GM18951 (cell line): ENCODE results near the gene SLC35D3.
"Not testable (repeated sequence)": the region's sequence is repeated elsewhere in the genome, so short reads cannot be mapped to it uniquely, and the experiment has no call there.

Source experiments
- POLR2A ChIP-seq: IDR thresholded peaks from 4 replicates; pipeline ENCODE4 v1.6.1; 2011; ENCODE audit warnings: mild to moderate bottlenecking; ENCODE audit not compliant: insufficient read length, insufficient read depth; ENCODE audit errors: extremely low read depth
- in situ Hi-C: fragments of 300-500 bp; cut with MboI; formaldehyde crosslinking; loops from one replicate; pipeline ENCODE4 v1.12.0; 2022; ENCODE audit warnings: low sequenced_read_pairs, mixed read lengths, inconsistent platforms; ENCODE audit not compliant: unreplicated experiment

The SLC35D3 gene

DNA sequence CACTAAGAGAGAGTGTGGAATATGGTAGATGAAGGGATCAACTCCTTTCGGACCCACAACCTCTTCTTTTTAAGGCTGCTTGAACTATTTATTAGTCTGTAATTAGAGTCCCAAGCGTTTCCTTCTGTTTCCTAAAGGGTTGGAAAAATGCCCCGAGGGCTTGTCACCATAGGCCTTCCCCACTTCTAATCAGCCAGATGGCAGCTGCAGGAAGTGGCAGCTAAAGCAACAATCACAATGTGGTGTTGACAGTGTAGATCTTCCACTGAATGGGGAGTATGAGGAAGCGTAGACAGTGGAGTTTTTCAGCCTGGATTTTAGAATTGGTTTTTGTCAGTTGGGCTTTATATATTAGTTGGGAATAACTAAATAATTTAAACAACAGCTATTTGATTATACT is 40.6 kb downstream of the SLC35D3 start:
- in situ Hi-C loops = no loop called here
- no peak for TF ChIP-seq POLR2A

DNA sequence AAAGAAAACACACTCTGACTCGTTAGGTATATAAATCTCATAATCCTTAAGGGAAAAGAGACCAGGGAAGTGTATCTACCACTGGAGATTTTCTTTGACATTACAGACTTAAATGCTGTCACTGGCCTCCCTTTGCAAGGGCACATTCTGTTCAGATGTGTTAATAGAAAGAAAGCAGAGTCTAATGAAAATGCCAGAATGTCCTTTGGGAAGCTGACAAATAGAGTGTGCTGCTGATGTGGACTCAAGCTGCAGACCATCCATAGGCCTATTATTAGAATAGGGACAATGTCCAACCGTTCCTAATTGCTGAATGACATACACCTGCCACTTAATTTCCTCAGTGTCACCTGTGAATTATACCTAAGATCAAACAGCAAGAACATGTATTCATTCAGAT is 41.2 kb downstream of the SLC35D3 start:
- in situ Hi-C loops = no loop called here
- no peak for TF ChIP-seq POLR2A

DNA sequence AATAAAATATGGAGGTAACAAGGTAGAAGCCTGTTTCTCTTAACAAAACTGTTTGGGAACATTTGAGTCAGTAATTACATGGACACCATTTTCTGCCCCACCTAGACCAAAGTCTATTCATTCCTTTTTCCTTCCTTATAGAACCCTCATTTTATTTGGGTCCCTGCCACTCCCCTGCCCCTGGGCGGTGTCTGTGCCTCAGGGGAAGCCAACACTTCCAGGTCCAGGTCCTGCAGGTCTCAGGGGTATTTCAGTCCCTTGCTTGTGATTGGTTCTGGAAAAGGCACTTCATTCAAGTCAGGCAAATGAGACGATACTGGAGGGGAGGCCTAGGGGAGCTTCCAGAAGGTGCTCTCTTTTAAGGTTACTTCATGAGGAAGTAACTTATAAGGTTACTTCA is 42.3 kb downstream of the SLC35D3 start:
- in situ Hi-C loops = no loop called here
- no peak for TF ChIP-seq POLR2A

DNA sequence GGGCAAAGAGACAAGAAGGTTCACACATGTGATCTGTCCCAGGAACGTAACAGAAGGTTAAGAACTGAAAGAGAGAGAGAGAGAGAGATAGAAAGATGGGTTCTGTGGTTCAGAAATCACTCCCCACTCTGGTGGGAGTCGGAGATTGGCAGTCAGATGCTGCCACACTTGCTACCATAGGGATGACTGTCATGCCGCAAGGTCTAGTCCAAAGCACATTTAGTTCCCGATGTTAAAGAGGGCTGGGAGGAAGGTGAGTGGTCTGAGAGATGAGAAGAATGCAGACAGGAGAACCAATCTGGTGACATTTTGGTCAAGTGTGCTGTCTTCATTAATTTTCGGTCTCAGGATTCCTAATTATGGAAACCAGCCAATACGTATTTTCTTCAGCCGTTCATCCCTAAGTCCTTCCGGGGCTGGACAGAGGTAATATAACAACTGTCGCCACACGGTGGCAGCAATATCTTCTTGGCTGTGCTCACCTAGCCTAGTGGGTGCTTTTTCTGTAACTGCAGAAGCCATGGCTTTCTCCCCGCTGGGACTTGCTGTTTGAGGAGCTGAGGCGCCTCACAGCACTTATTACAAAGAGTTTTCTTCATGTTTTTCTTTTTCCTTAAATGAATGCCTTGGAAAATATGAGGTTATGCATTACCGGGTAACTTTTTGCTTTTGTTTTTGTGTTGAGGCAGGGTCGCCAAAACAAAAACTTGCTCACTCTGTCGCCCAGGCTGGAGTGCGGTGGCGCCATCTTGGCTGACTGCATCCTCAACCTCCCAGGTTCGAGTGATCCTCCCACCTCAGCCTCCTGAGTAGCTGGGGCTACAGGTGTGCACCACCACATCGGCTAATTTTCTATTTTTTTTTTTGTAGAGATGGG is 46.0 kb downstream of the SLC35D3 start:
- in situ Hi-C loops = no loop called here
- no peak for TF ChIP-seq POLR2A

DNA sequence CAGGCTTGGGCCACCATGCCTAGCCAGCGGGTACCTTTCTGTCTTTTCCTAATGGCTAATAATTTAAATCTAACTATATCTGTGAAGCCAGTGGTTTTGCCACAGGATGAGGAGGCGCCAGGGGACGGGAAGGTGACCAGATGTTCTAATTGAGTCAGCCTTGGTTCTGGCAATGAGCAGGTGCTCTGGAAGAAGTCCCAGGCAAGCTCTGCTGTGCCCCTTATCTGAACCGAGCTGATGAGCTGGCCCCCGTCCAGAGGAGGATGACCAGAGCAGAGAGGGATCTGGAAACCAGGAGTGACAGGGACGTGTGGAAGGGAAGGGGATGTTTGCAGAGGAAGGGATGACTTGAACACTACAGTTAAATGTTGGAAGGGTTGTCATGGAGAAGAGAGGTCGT is 46.7 kb downstream of the SLC35D3 start:
- TF ChIP-seq POLR2A = no peak
- in situ Hi-C loops = no loop called here

DNA sequence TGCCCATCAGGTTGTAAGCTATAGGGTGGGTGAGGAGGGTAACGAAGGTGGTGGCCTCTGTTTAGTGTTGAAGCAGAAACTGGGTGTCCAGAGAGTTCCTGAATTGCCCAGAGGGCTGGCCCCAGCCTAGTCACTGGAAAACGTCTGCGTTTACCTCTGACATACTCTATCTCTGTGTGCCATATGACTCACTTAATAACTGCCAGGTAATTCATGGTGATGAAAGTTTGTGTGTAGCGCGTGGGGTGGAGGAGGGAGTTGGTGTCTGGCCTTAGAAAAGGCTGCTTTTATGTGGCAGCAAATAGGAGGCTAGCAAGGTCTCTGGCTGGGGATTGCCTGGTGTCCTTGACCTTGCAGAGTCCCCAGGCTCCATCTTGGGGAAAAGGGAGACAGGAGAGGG is 47.3 kb downstream of the SLC35D3 start:
- in situ Hi-C loops = no loop called here
- TF ChIP-seq POLR2A = no peak

DNA sequence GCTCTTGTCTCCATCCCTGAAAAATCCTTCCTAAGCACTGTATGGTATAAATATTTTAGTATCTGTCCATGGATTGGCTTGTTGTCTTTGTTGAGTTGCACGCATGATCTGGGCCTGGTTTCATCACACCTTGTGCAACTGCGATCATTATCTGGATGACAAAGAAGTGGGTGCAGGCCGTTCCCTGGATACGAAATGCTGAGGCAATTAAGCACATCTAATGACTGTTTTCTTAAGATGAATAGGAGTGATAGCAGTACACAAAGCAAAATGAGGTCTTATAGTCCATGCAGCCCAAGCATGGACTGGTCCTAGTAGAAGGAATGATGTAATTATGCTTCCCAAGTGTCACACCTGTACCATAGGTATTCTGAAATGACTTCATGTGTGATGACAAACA is 47.8 kb downstream of the SLC35D3 start:
- no peak for TF ChIP-seq POLR2A
- in situ Hi-C loops = no loop called here

DNA sequence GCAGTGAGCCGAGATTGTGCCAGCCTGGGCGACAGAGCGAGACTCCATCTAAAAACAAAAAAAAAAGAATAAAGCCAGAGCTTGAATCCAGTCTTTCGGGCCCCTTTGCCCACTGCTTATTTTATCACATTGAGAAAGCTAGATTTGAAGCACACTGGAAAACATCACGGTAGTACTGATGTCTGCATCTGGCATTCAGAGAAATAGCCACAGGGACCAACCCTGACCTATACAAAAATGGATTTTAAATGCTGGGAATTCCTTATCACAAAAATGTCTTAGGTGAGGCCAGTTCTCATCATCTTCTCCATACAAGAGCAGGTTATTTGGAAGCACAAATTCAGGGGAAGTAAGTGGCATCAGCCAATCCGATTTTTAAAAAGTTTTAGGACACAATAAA is 49.5 kb downstream of the SLC35D3 start:
- in situ Hi-C loops = no loop called here
- TF ChIP-seq POLR2A = no peak

DNA sequence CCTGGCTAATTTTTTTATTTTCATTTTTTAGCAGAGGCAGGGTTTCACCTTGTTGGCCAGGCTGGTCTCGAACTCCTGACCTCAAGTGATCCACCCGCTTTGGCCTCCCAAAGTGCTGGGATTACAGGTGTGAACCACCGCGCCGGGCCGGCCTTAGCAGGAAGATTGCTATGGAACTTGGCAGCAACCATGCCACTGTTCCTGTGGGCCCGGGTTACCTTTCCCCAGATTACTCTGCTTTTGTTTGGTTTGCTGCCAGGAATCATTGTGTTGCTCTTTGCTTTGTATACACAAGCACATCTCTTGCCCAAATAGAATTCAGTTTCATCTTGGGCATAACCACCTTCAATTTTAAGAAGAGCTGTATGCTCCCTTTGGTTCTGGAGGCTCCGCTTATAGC is 51.7 kb downstream of the SLC35D3 start:
- in situ Hi-C loops = not testable (repeated sequence)
